BLaER1 treated with 17β-estradiol and CSF1 and Interleukin-3, amounts not matched to agents 10 nM and 100 nM (cell line): ENCODE measurements around the gene ACOD1.

Source experiments
- H3K27ac ChIP-seq, 11 experiments: shearing (Covaris generic); formaldehyde crosslinking; 2 replicates each; pipeline ENCODE4 v1.8.1; 2022
- H3K27me3 ChIP-seq, 11 experiments: shearing (Covaris generic); formaldehyde crosslinking; 2 replicates each; pipeline ENCODE4 v1.8.1; 2022
- H3K36me3 ChIP-seq, 11 experiments: shearing (Covaris generic); formaldehyde crosslinking; 2 replicates each; pipeline ENCODE4 v1.8.1; 2022
- H3K4me1 ChIP-seq, 10 experiments: shearing (Covaris generic); formaldehyde crosslinking; 2 replicates each; pipeline ENCODE4 v1.8.1; 2022
- H3K4me2 ChIP-seq, 11 experiments: shearing (Covaris generic); formaldehyde crosslinking; 2 replicates each; pipeline ENCODE4 v1.8.1; 2022
- H3K4me3 ChIP-seq, 10 experiments: shearing (Covaris generic); formaldehyde crosslinking; 2 replicates each; pipeline ENCODE4 v1.8.1; 2022
- H3K9ac ChIP-seq, 11 experiments: shearing (Covaris generic); formaldehyde crosslinking; 2 replicates each; pipeline ENCODE4 v1.8.1; 2022
- H3K9me3 ChIP-seq, 11 experiments: shearing (Covaris generic); formaldehyde crosslinking; replicated peaks in 1 of 11; 2 replicates each; pipeline ENCODE4 v1.8.1; 2022
- H4K20me1 ChIP-seq, 11 experiments: shearing (Covaris generic); formaldehyde crosslinking; 2 replicates each; pipeline ENCODE4 v1.8.1; 2022
- Cebpa-rat ChIP-seq, 11 experiments: shearing (Covaris generic); IDR thresholded peaks; 2 replicates each; pipeline ENCODE4 v1.8.1; 2022

ACOD1 gene

DNA sequence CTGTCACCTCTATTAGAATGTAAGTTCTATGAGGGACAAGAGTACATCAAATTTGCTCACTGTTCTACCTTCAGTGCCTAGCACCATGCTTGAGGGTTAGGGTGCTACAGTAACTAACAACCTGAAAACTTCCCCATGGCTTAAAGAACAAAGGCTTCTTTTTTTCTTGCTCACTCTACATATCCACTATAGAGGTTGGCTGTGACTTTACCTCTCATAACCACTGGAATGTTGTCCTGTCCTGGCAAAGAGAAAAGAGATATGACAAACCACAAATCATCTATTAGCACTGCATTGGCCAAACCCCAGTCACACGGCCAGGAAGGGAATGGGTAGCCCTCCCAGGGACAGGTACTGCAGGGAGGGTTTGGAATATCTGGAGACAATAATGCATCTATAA lies 23.2 kb upstream of the ACOD1 start:
- no peak for TF ChIP-seq Cebpa-rat (IDR thresholded peaks at IDR 0.05)
- H3K9me3 ChIP-seq: no peaks in the 10 kb centered on the region

DNA sequence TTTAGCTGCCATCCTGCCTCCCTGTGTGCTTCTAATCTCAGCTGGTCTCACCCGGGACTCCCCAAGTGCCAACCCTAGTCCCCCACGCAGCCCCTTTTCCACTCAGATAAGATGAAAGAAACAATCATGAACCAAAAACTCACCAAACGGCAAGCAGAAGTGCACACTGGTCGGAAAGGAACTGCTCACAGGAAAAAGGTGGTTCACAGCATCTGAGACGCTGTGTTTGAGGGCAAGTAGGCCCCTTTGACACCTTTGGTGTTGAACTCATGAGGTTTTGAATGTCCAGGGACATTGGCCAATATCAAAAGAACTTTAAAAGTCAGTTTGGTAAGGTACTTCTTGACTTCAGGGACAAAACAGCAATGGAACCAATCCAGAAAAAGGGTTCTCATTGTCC lies 20.4 kb upstream of the ACOD1 start:
- H3K4me2 ChIP-seq: no peak overlapping the region
- H3K36me3 ChIP-seq: no peaks in the 10 kb centered on the region
- no peaks in the 10 kb centered on the region for H3K27me3 ChIP-seq
- no peak overlapping the region for H3K27ac ChIP-seq
- H3K9ac ChIP-seq: no peak overlapping the region
- peaks cover 0 to 28% (median 0%) of the 10 kb centered on the region in 10 experiments; a peak in 6 of 20 replicates for H3K4me1 ChIP-seq
- H3K4me3 ChIP-seq: no peak overlapping the region
- H3K9me3 ChIP-seq: peaks cover 0 to 17% (median 9%) of the 10 kb centered on the region in 11 experiments; a peak in 15 of 22 replicates
- TF ChIP-seq Cebpa-rat (IDR thresholded peaks at IDR 0.05): no peak
- H4K20me1 ChIP-seq: no peaks in the 10 kb centered on the region

More for the DNA sequence above, 23.2 kb upstream of the ACOD1 start:
- Histone ChIP-seq H3K27me3 (no peaks in the 10 kb centered on the region), H3K36me3 (no peaks in the 10 kb centered on the region), H3K4me1 (peaks cover 0 to 33% (median 0%) of the 10 kb centered on the region in 10 experiments; a peak in 6 of 20 replicates), H3K9ac (no peak overlapping the region), H4K20me1 (no peaks in the 10 kb centered on the region), H3K4me2 (no peak overlapping the region), H3K4me3 (no peak overlapping the region), H3K27ac (no peak overlapping the region)

DNA sequence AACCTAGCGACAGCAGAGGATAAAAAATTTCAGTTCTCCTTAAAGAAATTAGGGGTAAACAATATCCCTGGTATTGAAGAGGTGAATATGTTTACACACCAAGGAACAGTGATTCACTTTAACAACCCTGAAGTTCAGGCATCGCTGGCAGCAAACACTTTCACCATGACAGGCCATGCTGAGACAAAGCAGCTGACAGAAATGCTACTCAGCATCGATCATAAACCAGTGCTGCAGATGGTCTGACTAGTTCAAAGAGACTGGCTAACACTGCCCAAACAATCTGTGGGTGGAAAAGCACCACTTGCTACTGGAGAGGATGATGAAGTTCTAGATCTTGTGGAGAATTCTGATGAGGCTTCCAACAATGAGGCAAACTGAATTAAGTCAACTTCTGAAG lies 19.9 kb upstream of the ACOD1 start:
- no peak for TF ChIP-seq Cebpa-rat (IDR thresholded peaks at IDR 0.05)
- H3K4me2 ChIP-seq: no peak overlapping the region
- H4K20me1 ChIP-seq: no peaks in the 10 kb centered on the region

DNA sequence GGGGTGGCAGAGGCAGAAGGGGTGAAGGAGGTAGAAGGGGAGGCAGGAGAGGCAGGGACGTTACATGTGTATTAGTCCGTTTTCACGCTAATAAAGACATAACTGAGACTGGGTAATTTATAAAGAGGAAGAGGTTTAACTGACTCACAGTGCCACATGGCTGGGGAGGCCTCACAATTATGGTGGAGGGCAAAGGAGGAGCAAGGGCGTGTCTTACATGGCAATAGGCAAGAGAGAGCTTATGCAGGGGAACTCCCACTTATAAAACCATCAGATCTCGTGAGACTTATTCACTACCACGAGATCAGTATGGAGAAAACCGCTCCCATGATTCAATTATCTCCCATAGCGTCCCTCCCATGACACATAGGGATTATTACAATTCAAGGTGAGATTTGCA lies 19.0 kb upstream of the ACOD1 start:
- Histone ChIP-seq H3K27ac (no peak overlapping the region), H3K9me3 (peaks cover 0 to 17% (median 9%) of the 10 kb centered on the region in 11 experiments; a peak in 15 of 22 replicates), H4K20me1 (no peaks in the 10 kb centered on the region), H3K27me3 (no peaks in the 10 kb centered on the region), H3K4me3 (no peak overlapping the region), H3K4me2 (peak overlapping the region in 3 of 11 experiments; percentile 3 to 60 (median 23); a peak in 4 of 22 replicates), H3K9ac (no peak overlapping the region), H3K4me1 (peaks cover 0 to 33% (median 0%) of the 10 kb centered on the region in 10 experiments; a peak in 6 of 20 replicates), H3K36me3 (no peaks in the 10 kb centered on the region)
- no peak for TF ChIP-seq Cebpa-rat (IDR thresholded peaks at IDR 0.05)

More for the DNA sequence above, 19.9 kb upstream of the ACOD1 start:
- no peaks in the 10 kb centered on the region for H3K27me3 ChIP-seq
- peaks cover 0 to 17% (median 9%) of the 10 kb centered on the region in 11 experiments; a peak in 15 of 22 replicates for H3K9me3 ChIP-seq
- H3K9ac ChIP-seq: no peak overlapping the region
- no peaks in the 10 kb centered on the region for H3K36me3 ChIP-seq
- peaks cover 0 to 26% (median 0%) of the 10 kb centered on the region in 10 experiments; a peak in 6 of 20 replicates for H3K4me1 ChIP-seq
- no peak overlapping the region for H3K27ac ChIP-seq
- no peak overlapping the region for H3K4me3 ChIP-seq

DNA sequence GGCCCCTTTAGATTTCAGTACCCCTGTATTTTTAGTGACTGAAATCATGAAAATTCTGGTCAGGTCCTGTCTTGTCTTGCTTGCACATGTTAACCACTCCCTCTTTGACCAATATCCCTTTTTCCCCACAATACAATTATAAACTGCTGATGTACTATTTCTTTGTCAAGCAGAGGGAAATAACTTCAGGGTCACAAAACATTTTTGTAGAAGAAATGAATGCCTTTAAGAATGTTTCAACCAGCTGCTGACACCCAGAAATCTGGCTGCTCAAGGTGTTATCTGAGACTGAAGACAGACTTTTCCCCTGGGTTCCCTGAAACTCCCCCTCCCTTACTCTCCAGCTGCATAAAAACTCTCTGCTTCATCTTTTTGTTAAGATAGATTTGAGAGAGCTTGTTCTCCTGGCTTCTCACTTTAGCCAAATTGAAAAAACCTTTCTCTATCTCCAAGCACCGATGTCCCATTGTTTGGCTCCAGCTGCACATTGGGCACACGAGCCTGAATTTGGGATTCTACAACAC lies 18.4 kb upstream of the ACOD1 start:
- Histone ChIP-seq H3K27ac (peak overlapping the region in 1 of 11 experiments; percentile 16; a peak in 1 of 22 replicates), H3K27me3 (no peaks in the 10 kb centered on the region), H3K4me1 (peaks cover 0 to 39% (median 0%) of the 10 kb centered on the region in 10 experiments; a peak in 6 of 20 replicates), H4K20me1 (no peaks in the 10 kb centered on the region), H3K9ac (no peak overlapping the region), H3K4me2 (peak overlapping the region in 3 of 11 experiments; percentile 22 to 60 (median 23); a peak in 5 of 22 replicates), H3K4me3 (no peak overlapping the region), H3K36me3 (no peaks in the 10 kb centered on the region), H3K9me3 (peaks cover 0 to 17% (median 9%) of the 10 kb centered on the region in 11 experiments; a peak in 15 of 22 replicates)
- no peak for TF ChIP-seq Cebpa-rat (IDR thresholded peaks at IDR 0.05)

DNA sequence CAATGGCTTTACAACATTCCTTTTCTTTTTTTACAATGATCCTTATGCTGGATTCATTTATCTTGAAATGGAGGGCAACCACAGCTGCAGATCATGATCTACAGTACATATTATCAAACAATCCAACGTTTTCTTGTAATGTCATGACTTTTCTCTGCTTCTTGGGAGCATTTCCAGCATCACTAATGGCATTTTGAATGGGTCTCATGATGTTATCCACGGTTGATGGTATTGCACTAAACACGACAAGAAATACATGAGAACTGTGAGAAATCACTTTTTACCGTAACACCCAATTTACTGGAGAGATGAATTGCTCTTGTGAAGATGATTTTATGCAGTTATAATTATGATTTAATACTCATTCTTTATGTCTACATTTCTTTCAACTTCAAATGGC lies 16.2 kb upstream of the ACOD1 start:
- no peak overlapping the region for H3K4me3 ChIP-seq
- no peaks in the 10 kb centered on the region for H3K27me3 ChIP-seq
- no peaks in the 10 kb centered on the region for H4K20me1 ChIP-seq

DNA sequence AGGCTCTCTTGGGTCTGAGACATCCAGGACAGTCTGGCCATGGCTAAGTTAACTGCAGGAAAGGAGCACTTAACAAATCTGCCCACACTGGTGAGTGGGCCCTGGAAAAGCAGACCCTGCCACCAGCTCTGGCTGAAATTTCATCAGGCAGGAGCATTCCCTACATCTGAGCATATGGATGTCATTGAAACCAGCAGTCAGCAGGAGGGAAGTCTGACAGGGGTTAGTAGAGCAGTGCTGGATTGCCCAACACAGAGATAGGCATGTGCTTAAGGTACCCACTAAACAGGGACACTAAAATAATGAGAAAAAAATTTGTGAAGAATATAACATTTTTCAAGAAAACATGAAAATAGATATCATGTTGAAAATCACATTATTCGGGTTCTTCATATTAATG lies 13.6 kb upstream of the ACOD1 start:
- no peak overlapping the region for H3K9ac ChIP-seq
- peaks cover 0 to 69% (median 0%) of the 10 kb centered on the region in 10 experiments; a peak in 8 of 20 replicates for H3K4me1 ChIP-seq
- H3K27ac ChIP-seq: no peak overlapping the region
- TF ChIP-seq Cebpa-rat (IDR thresholded peaks at IDR 0.05): no peak
- no peaks in the 10 kb centered on the region for H3K36me3 ChIP-seq
- H4K20me1 ChIP-seq: no peaks in the 10 kb centered on the region
- H3K4me3 ChIP-seq: no peak overlapping the region
- peaks cover 0 to 20% (median 13%) of the 10 kb centered on the region in 11 experiments; a peak in 15 of 22 replicates for H3K9me3 ChIP-seq
- H3K27me3 ChIP-seq: no peaks in the 10 kb centered on the region
- H3K4me2 ChIP-seq: peak overlapping the region in 1 of 11 experiments; percentile 3; a peak in 2 of 22 replicates

More for the DNA sequence above, 16.2 kb upstream of the ACOD1 start:
- H3K27ac ChIP-seq: no peak overlapping the region
- peaks cover 0 to 57% (median 0%) of the 10 kb centered on the region in 10 experiments; a peak in 6 of 20 replicates for H3K4me1 ChIP-seq
- TF ChIP-seq Cebpa-rat (IDR thresholded peaks at IDR 0.05): no peak
- no peaks in the 10 kb centered on the region for H3K36me3 ChIP-seq
- H3K4me2 ChIP-seq: no peak overlapping the region
- peaks cover 0 to 18% (median 13%) of the 10 kb centered on the region in 11 experiments; a peak in 15 of 22 replicates for H3K9me3 ChIP-seq
- H3K9ac ChIP-seq: no peak overlapping the region

DNA sequence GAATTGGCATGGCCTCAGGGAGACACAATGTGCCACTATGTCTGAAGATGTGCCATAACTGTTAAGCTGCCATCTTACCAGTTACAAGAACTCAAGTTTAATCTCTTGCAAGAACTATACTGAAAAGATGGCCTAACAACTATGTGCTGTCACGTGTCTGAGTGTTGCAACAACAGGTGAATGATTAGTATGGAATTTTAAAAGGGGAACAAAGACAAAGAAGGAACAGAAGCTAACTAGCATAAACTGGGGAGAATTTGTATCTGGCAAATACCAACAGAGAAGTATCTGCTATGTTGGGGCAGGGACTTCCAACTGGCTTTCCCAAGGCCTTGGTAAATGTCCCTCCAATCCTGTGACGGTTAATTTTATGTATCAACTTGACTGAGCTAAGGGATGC lies 11.5 kb upstream of the ACOD1 start:
- Histone ChIP-seq H3K9me3 (peaks cover 0 to 9% (median 4%) of the 10 kb centered on the region in 11 experiments; a peak in 3 of 22 replicates), H3K4me2 (peak overlapping the region in 3 of 11 experiments; percentile 70 to 87 (median 79); a peak in 6 of 22 replicates), H3K27ac (peak overlapping the region in 4 of 11 experiments; percentile 25 to 83 (median 74); a peak in 7 of 22 replicates), H3K4me1 (peaks cover 8 to 81% (median 11%) of the 10 kb centered on the region in 10 experiments), H4K20me1 (no peaks in the 10 kb centered on the region), H3K9ac (peak overlapping the region in 1 of 11 experiments; percentile 50; a peak in 2 of 22 replicates), H3K36me3 (no peaks in the 10 kb centered on the region), H3K4me3 (no peak overlapping the region), H3K27me3 (no peaks in the 10 kb centered on the region)
- no peak for TF ChIP-seq Cebpa-rat (IDR thresholded peaks at IDR 0.05)

DNA sequence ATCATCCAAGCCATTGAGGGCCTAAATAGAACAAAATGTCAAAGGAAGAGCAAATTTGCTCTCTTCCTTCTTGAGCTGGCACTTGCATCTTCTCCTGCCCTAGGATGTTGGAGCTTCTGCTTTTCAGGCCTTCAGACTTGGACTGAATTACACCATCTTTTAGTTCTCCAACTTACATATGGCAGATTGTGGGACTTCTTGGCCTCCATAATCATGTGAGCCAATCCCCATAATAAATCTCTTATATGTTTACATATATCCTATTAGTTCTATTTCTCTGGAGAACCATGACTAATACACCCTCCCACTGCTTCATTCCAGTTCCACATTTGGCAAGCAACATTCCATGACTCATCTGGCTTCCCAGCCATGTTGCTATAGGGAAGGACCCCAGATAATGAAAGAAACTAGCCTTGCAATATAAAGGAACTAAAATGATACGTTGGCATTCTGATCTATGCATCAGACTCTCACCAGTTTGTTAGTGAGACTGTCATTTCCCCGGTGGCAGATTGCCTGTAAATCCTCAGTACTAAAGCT lies 11.0 kb upstream of the ACOD1 start:
- no peaks in the 10 kb centered on the region for H3K27me3 ChIP-seq
- peak overlapping the region in 2 of 11 experiments; percentile 30 to 60; a peak in 4 of 22 replicates for H3K9ac ChIP-seq
- no peak for TF ChIP-seq Cebpa-rat (IDR thresholded peaks at IDR 0.05)
- peak overlapping the region in 4 of 11 experiments; percentile 54 to 83 (median 74); a peak in 9 of 22 replicates for H3K27ac ChIP-seq
- H3K4me3 ChIP-seq: no peak overlapping the region
- no peaks in the 10 kb centered on the region for H4K20me1 ChIP-seq
- peak overlapping the region in 4 of 11 experiments; percentile 46 to 87 (median 74); a peak in 8 of 22 replicates for H3K4me2 ChIP-seq
- no peaks in the 10 kb centered on the region for H3K36me3 ChIP-seq
- peaks cover 0 to 9% (median 0%) of the 10 kb centered on the region in 11 experiments; a peak in 1 of 22 replicates for H3K9me3 ChIP-seq
- H3K4me1 ChIP-seq: peaks cover 11 to 87% (median 16%) of the 10 kb centered on the region in 10 experiments
